Neural crest cell (in vitro differentiated cells): Measurements from ENCODE around the gene CAV2. TPM values are rescaled to one million over a fixed set of nuclear protein-coding genes. Genes with fewer than 3 reads are reported as not detected.

Experiments
- DNase-seq: peaks from one replicate; pipeline ENCODE4 v3.0.0; 2021; ENCODE audit warnings: low read depth, mixed read lengths, low spot score
- H3K27ac Mint-ChIP-seq: one replicate; pipeline ENCODE4 v1.8.0; 2021; ENCODE audit warnings: mild to moderate bottlenecking, mixed read lengths; ENCODE audit not compliant: unreplicated experiment
- H3K27me3 Mint-ChIP-seq: 2 replicates; pipeline ENCODE4 v1.8.0; 2021; ENCODE audit warnings: low read depth, mild to moderate bottlenecking, mixed read lengths
- H3K36me3 Mint-ChIP-seq: 2 replicates; pipeline ENCODE4 v1.8.0; 2021; ENCODE audit warnings: low read depth, mild to moderate bottlenecking, mixed read lengths
- H3K4me1 Mint-ChIP-seq: 2 replicates; pipeline ENCODE4 v1.8.0; 2021; ENCODE audit warnings: mixed read lengths
- H3K4me3 Mint-ChIP-seq: one replicate; pipeline ENCODE4 v1.8.0; 2021; ENCODE audit warnings: mild to moderate bottlenecking, mixed read lengths
- H3K9me3 Mint-ChIP-seq: 2 replicates; pipeline ENCODE4 v1.8.0; 2021; ENCODE audit warnings: mixed read lengths
- CTCF ChIP-seq: fragments of 200-600 bp; sonication (generic); conservative IDR thresholded peaks from 2 replicates; pipeline ENCODE4 v1.5.0; 2021; ENCODE audit warnings: antibody characterized with exemption, mild to moderate bottlenecking
- total RNA-seq: library from RNA; stranded (reverse); gene quantifications from 2 replicates; pipeline ENCODE4 v1.2.1, GENCODE V29; 2021

Gene CAV2
- total RNA-seq, 1 donor from 2014 or later = 1.9 TPM

DNA sequence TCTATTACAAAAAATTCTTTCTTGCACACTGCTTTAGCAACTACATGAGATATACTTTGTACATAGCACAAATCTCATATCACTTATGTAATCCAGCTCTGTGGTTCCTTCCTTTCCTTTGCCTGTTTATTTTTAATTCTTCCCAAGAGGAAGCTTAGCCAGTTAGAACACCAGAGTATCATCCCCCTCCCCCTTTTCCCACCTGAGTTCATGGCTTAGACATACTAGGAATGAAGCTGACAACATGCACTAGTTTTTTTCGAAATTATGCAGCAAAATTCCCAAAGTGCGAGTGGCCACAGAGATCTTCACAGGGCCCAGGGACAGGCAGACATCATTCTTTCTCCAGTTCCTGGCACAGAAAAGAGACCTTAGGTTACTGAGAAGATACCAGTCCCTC, 43.1 kb downstream of the CAV2 start:
- H3K27me3 Mint-ChIP-seq = no peaks in the 10 kb centered on the region
- no peak for TF ChIP-seq CTCF
- peaks cover 5% of the 10 kb centered on the region for H3K4me1 Mint-ChIP-seq
- H3K36me3 Mint-ChIP-seq = no peaks in the 10 kb centered on the region
- no peak overlapping the region for H3K27ac Mint-ChIP-seq
- H3K4me3 Mint-ChIP-seq = no peak overlapping the region
- H3K9me3 Mint-ChIP-seq = peaks cover 7% of the 10 kb centered on the region
- no peak for DNase-seq

DNA sequence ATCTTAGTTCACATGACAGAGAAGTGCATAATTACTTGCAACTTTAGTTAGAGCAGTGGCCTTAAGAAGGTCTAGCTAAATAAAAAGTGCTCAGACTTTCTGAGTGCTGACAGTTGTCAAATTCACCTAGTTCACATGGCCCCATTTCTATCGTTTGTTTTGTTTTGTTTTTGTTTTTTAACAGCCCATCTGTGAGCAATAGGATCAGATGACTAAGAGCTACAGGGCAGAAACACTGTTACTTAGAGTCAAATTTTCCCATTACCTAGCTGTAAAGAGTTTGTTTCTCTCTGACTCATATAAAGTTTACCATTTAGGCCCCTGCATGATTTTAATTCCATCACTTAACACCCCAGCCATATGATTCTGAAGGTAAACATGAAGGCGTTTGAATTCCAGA, 44.1 kb downstream of the CAV2 start:
- H3K4me3 Mint-ChIP-seq = no peak overlapping the region
- DNase-seq = no peak
- peaks cover 3% of the 10 kb centered on the region for H3K9me3 Mint-ChIP-seq
- peaks cover 5% of the 10 kb centered on the region for H3K4me1 Mint-ChIP-seq
- H3K27ac Mint-ChIP-seq = no peak overlapping the region
- H3K27me3 Mint-ChIP-seq = no peaks in the 10 kb centered on the region
- TF ChIP-seq CTCF = no peak
- no peaks in the 10 kb centered on the region for H3K36me3 Mint-ChIP-seq

DNA sequence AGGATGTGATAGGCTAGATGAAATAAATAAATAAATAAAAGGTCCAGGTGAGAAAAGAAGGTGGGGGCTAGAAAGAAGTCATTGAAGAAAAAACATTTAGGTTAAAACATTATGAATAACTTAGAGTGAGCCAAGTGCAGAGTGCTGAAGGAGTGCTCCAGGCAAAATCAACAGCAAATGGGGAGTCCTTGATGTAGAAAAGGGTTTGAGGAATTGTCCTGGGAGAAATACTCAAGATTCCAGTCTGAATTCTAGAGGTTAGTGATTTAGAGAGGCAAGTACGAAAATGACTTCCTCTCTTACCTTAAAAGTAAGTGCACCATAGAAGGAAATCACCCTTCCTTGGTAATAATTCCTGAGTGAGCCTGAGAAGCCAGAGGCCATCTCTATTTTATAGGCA, 44.9 kb downstream of the CAV2 start:
- no peaks in the 10 kb centered on the region for H3K27me3 Mint-ChIP-seq
- no peak overlapping the region for H3K4me3 Mint-ChIP-seq
- DNase-seq = no peak
- no peak overlapping the region for H3K27ac Mint-ChIP-seq
- H3K4me1 Mint-ChIP-seq = peaks cover 5% of the 10 kb centered on the region
- TF ChIP-seq CTCF = no peak
- H3K9me3 Mint-ChIP-seq = no peaks in the 10 kb centered on the region
- no peaks in the 10 kb centered on the region for H3K36me3 Mint-ChIP-seq

DNA sequence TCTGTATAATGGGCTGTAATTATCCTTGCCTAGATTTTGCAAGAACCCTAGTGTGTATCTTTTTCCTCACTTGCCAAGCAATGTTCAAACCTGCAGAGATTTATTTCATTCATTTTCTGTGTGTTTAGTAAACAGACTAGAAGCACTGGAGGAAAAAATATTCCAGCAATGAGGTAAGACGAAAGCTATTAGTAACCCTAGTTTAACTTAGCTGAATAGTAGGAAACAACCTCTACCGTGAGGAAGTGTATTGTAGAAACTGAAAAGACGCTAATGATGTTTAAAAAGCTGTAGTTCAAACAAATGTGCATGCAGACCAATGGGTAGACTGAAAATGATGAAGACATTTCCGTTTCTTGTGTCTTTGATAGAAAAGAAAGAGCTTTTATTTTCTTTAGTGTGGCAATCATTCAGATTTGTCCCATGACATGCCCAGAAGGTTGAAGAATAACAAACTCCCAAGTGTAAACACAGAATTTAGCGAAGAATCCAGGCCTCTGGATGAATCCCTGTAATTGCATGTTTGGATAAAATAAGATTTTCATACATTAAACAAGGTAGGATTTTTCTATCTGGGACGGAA, 46.0 kb downstream of the CAV2 start:
- no peaks in the 10 kb centered on the region for H3K36me3 Mint-ChIP-seq
- no peaks in the 10 kb centered on the region for H3K9me3 Mint-ChIP-seq
- H3K27me3 Mint-ChIP-seq = no peaks in the 10 kb centered on the region
- no peak overlapping the region for H3K27ac Mint-ChIP-seq
- TF ChIP-seq CTCF = no peak
- H3K4me3 Mint-ChIP-seq = no peak overlapping the region
- peaks cover 5% of the 10 kb centered on the region for H3K4me1 Mint-ChIP-seq
- DNase-seq = no peak

GRCh38 chr7:116546054-116546453, 46.5 kb downstream of the CAV2 start:
- TF ChIP-seq CTCF = no peak
- Mint-ChIP-seq H3K4me3 (no peak overlapping the region), H3K9me3 (no peaks in the 10 kb centered on the region), H3K4me1 (peaks cover 5% of the 10 kb centered on the region), H3K36me3 (no peaks in the 10 kb centered on the region), H3K27ac (no peak overlapping the region), H3K27me3 (no peaks in the 10 kb centered on the region)
- DNase-seq = no peak
